GM12891 (cell line): ENCODE measurements around the gene SORCS1.

Source experiments
- PAX5 ChIP-seq: IDR thresholded peaks from 2 replicates; pipeline ENCODE4 v1.6.1; 2011; ENCODE audit warnings: low read length, moderate library complexity, mild to moderate bottlenecking; ENCODE audit not compliant: insufficient read depth, severe bottlenecking
- POLR2A ChIP-seq: IDR thresholded peaks from 2 replicates; pipeline ENCODE4 v1.6.1; 2011; ENCODE audit warnings: low read depth, low read length, control low read depth
- POLR2AphosphoS5 ChIP-seq: IDR thresholded peaks from 2 replicates; pipeline ENCODE4 v1.6.1; 2011; ENCODE audit warnings: low read depth, low read length, control low read depth
- POU2F2 ChIP-seq: IDR thresholded peaks from 2 replicates; pipeline ENCODE4 v1.6.1; 2011; ENCODE audit warnings: low read depth, mild to moderate bottlenecking, control low read depth, low read length, moderate library complexity
- SPI1 ChIP-seq: IDR thresholded peaks from 2 replicates; pipeline ENCODE4 v1.6.1; 2011; ENCODE audit warnings: low read depth, low read length, control low read depth
- TAF1 ChIP-seq: IDR thresholded peaks from 2 replicates; pipeline ENCODE4 v1.6.1; 2011; ENCODE audit warnings: low read depth, low read length, control low read depth

DNA sequence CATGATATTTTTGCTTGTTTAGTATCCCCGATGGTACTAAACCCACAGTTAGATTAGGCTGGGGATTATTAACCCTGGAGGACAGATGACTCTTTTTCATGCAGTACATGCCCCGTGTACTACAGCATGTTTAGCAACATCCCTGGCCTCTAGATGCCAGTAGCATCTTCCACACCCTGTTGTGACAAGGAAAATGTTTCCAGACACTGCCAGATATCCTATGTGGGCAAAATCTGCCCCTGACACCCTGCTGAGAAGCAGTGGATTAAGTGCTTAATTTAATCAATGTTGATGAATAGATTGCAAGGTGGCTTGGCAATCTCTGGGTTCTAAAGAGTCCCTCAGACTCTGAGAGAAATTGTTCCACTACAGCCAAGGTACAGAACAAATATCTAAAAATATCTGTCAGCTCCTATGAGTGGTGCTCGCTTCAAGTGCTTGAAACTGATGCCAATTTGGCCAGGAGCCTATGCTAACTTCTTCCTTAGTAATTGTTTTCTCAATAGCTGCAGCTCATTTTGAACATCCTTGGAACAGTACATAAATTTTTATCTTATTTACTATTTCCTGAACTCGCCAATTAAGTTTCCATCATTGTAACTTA lies 247.0 kb downstream of the SORCS1 start:
- TF ChIP-seq POLR2A, result no peak
- no peak for TF ChIP-seq TAF1
- TF ChIP-seq POLR2AphosphoS5, result no peak
- no peak for TF ChIP-seq SPI1
- no peak for TF ChIP-seq POU2F2
- TF ChIP-seq PAX5, result no peak
